Peyer's patch (tissue), 4 donors: ENCODE results near the gene SSH2. TPM values are rescaled to one million over a fixed set of nuclear protein-coding genes. Genes with fewer than 3 reads are reported as not detected.

ENCODE experiments used
- DNase-seq, 3 donors: peaks; one replicate each; pipeline ENCODE4 v3.0.0-alpha.2; 2017 to 2019
- H3K27ac ChIP-seq, 4 donors: fragments of 200-600 bp; sonication (generic); one replicate each; pipeline ENCODE4 v1.5.1; 2016 to 2019
- H3K27me3 ChIP-seq, 2 donors: fragments of 200-600 bp; sonication (generic); one replicate each; pipeline ENCODE4 v1.5.1; 2019
- H3K36me3 ChIP-seq, 3 donors: fragments of 200-600 bp; sonication (generic); one replicate each; pipeline ENCODE4 v1.5.1; 2016 to 2019
- H3K4me1 ChIP-seq, 4 donors: fragments of 200-600 bp; sonication (generic); one replicate each; pipeline ENCODE4 v1.5.1; 2016 to 2019
- H3K4me3 ChIP-seq, 4 donors: fragments of 200-600 bp; sonication (generic); 1 replicate in 3 of 4; 2 replicates in 1 of 4; pipeline ENCODE4 v1.5.1; 2016 to 2019; ENCODE audit warnings: mild to moderate bottlenecking in 1 of 4
- H3K9me3 ChIP-seq, 4 donors: fragments of 200-600 bp; sonication (generic); one replicate each; pipeline ENCODE4 v1.5.1; 2016 to 2019; ENCODE audit warnings: mild to moderate bottlenecking in 1 of 4
- POLR2A ChIP-seq, 2 donors: fragments of 450-650 bp; IDR thresholded peaks; one replicate each; pipeline ENCODE4 v1.5.1; 2017; ENCODE audit warnings: antibody characterized with exemption in 2 of 2, mild to moderate bottlenecking in 2 of 2, moderate library complexity in 2 of 2
- total RNA-seq, 4 donors: library from RNA; depleted of rRNA; stranded (reverse); fragments of >200 nt; gene quantifications; one replicate each; pipeline ENCODE4 v1.1.0, GENCODE V29; 2016
- TF ChIP-seq, protein P1 (sequence below), 6 experiments: fragments of 450-650 bp in 4 of 6; fragments of 200-600 bp in 2 of 6; sonication (generic) in 1 of 6; IDR thresholded peaks; one replicate each; pipeline ENCODE4 v1.5.1; 2017 to 2019; ENCODE audit warnings: antibody characterized with exemption in 6 of 6, mild to moderate bottlenecking in 3 of 6, moderate library complexity in 1 of 6

The SSH2 gene
- total RNA-seq, 4 donors from 2014 or later, result 45.4 to 139 (median 58.2) TPM

DNA sequence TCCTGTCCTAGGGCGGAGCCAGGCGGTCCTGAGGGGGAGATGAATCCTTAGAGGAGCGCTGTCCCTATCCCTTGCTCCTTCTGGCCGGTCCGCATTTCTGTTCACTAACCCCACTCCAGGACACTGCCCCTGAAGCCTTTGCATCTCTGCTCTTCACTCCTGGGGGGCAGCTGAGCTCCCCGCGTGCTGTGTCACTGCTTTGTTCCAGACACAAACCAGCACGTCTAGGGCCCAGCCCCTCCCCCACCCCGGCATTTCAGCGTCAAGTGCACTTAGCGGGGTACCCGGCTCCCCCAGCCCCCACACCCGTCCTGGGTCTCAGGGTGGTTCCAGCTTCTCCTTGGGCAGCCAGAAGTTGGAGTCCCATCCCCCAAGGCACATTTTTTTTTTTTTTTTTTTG, 316.2 kb downstream of the SSH2 start:
- TF ChIP-seq POLR2A (IDR thresholded peaks at IDR 0.05), result no peak
- TF ChIP-seq, protein P1, sequence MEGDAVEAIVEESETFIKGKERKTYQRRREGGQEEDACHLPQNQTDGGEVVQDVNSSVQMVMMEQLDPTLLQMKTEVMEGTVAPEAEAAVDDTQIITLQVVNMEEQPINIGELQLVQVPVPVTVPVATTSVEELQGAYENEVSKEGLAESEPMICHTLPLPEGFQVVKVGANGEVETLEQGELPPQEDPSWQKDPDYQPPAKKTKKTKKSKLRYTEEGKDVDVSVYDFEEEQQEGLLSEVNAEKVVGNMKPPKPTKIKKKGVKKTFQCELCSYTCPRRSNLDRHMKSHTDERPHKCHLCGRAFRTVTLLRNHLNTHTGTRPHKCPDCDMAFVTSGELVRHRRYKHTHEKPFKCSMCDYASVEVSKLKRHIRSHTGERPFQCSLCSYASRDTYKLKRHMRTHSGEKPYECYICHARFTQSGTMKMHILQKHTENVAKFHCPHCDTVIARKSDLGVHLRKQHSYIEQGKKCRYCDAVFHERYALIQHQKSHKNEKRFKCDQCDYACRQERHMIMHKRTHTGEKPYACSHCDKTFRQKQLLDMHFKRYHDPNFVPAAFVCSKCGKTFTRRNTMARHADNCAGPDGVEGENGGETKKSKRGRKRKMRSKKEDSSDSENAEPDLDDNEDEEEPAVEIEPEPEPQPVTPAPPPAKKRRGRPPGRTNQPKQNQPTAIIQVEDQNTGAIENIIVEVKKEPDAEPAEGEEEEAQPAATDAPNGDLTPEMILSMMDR (IDR thresholded peaks at IDR 0.05), result no peak
- Histone ChIP-seq H3K4me1 (peaks cover 5 to 55% (median 45%) of the 10 kb centered on the region in 4 donors), H3K27me3 (no peaks in the 10 kb centered on the region), H3K36me3 (no peaks in the 10 kb centered on the region), H3K27ac (peak overlapping the region in 1 of 4 donors; percentile 50), H3K9me3 (peaks cover 0 to 4% (median 0%) of the 10 kb centered on the region in 4 donors), H3K4me3 (peak overlapping the region; percentile 30 to 46 (median 36))
- no peak for DNase-seq

DNA sequence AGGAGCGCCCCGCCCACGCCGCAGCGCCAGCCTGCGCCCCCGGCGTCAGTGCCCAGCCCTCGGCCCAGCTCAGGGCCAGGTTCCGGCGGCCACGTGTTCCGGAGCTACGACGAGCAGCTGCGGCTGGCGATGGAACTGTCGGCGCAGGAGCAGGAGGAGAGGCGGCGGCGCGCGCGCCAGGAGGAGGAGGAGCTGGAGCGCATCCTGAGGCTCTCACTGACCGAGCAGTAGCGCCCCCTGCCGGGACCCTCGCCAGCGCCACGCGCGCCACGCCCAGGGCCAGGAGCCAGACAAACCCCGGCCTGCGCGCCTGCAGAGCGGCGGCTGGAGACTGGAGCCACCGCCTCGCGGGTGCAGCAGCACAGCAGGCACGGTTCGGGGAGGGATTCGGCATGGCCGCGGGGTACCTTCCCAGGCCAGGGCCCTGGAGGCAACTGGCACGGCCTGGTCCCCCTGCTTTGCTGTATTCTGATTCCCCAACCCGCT, 316.6 kb downstream of the SSH2 start:
- H3K4me1 ChIP-seq, result peaks cover 5 to 52% (median 45%) of the 10 kb centered on the region in 4 donors
- H3K27me3 ChIP-seq, result no peaks in the 10 kb centered on the region
- H3K4me3 ChIP-seq, result peak overlapping the region; percentile 30 to 46 (median 36)
- H3K36me3 ChIP-seq, result no peaks in the 10 kb centered on the region
- H3K27ac ChIP-seq, result peak overlapping the region in 1 of 4 donors; percentile 50
- TF ChIP-seq, protein P1 (IDR thresholded peaks at IDR 0.05), result peak; percentile 84 to 93 (median 90)
- no peak for TF ChIP-seq POLR2A (IDR thresholded peaks at IDR 0.05)
- peak; percentile 88 to 98 (median 97) for DNase-seq
- H3K9me3 ChIP-seq, result peaks cover 0 to 4% (median 0%) of the 10 kb centered on the region in 4 donors

DNA sequence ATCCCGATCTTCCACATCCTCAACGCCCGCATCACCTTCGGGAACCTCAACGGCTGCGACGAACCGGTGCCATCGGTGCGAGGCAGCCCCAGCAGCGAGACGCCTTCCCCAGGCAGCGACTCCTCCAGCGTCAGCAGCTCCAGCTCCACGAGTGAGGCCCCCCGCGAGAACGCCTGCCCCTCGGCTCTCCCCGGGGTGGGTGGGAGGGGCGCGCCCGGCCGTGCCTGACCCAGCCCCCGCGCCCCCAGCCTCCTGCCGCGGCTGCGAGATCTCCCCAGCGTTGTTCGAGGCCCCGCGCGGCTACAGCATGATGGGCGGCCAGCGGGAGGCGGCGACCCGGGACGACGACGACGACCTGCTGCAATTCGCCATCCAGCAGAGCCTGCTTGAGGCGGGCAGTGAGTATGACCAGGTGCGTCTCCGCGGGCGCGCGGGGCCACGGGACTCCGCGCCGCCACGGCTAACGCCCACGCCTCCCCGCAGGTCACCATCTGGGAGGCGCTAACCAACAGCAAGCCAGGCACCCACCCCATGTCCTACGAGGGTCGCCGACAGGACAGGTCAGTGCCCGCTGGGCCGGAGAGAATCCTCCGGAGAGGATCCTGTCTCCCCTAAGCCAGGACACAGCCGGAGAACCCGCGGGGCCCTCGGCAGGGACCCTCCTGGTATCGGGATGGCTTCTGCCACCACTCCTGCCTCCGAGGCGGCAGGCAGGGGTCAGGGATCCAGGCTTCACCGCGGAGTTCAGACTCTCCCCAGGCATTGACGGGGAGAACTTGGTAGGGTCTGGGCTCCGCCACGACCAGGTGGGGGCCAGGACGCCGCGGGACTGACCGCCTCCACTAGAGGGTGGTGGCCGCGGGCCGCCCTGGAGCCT, 317.4 kb downstream of the SSH2 start:
- Histone ChIP-seq H3K36me3 (no peaks in the 10 kb centered on the region), H3K4me1 (peaks cover 5 to 45% (median 39%) of the 10 kb centered on the region in 4 donors), H3K27me3 (no peaks in the 10 kb centered on the region), H3K27ac (peak overlapping the region in 1 of 4 donors; percentile 50), H3K9me3 (peaks cover 0 to 4% (median 0%) of the 10 kb centered on the region in 4 donors), H3K4me3 (peak overlapping the region; percentile 30 to 46 (median 36))
- TF ChIP-seq, protein P1 (IDR thresholded peaks at IDR 0.05), result no peak
- no peak for TF ChIP-seq POLR2A (IDR thresholded peaks at IDR 0.05)
- DNase-seq, result no peak

DNA sequence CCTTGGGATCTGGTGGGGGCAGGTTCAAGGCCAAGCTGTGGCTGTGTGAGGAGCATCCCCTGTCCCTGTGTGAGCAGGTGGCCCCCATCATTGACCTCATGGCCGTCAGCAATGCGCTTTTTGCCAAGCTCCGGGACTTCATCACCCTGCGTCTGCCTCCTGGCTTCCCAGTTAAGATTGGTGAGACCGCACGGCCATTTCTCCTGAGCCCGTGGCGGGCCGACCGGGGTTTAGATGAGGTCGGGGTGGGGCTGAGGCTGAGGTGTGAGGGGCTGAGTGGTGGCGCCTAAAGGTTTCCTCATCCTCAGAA, 318.0 kb downstream of the SSH2 start:
- no peaks in the 10 kb centered on the region for H3K27me3 ChIP-seq
- H3K4me3 ChIP-seq, result no peak overlapping the region
- no peak overlapping the region for H3K27ac ChIP-seq
- H3K36me3 ChIP-seq, result no peaks in the 10 kb centered on the region
- H3K4me1 ChIP-seq, result peaks cover 5 to 39% (median 33%) of the 10 kb centered on the region in 4 donors
- TF ChIP-seq, protein P1 (IDR thresholded peaks at IDR 0.05), result no peak
- TF ChIP-seq POLR2A (IDR thresholded peaks at IDR 0.05), result no peak
- peaks cover 0 to 4% (median 0%) of the 10 kb centered on the region in 4 donors for H3K9me3 ChIP-seq
- DNase-seq, result no peak

DNA sequence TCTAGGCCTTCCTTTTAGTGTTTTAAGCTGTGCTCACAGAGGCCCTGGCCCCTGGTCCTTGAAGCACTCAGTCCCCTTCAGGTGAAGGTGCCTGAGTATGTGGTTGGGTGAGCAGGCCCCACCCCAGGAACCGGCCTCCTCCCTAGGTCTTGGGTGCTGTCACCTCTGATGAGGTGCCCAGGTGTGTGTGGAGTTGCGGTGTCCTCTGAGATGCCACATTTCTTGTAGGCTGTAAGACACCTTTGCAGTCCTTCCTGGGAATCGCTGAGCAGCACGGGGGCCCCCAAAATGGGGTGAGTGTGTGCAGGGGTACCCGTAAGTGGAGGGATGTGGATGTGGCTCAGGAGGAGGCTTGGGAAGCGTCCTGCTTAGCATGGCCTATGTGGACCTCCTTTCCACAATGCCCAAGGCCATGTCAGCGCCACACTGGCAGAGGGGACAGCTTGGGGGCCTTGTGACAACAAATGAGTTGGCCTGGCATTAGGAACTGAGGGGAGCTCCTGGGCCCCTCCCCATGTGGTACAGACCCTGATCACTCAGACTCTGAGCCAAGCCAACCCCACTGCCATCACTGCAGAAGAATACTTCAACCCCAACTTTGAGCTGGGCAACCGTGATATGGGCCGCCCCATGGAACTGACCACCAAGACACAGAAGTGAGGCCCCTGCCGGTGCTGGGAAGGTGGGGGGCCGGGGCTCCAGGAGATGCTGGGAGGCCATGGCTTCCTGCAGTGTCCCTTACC, 318.5 kb downstream of the SSH2 start:
- H3K4me3 ChIP-seq, result no peak overlapping the region
- peaks cover 0 to 4% (median 0%) of the 10 kb centered on the region in 4 donors for H3K9me3 ChIP-seq
- peaks cover 5 to 34% (median 28%) of the 10 kb centered on the region in 4 donors for H3K4me1 ChIP-seq
- no peaks in the 10 kb centered on the region for H3K36me3 ChIP-seq
- no peak overlapping the region for H3K27ac ChIP-seq
- TF ChIP-seq, protein P1 (IDR thresholded peaks at IDR 0.05), result no peak
- no peak for TF ChIP-seq POLR2A (IDR thresholded peaks at IDR 0.05)
- H3K27me3 ChIP-seq, result no peaks in the 10 kb centered on the region
- no peak for DNase-seq
